H1 (cell line): Measurements from ENCODE around the gene OR8D4. TPM values are rescaled to one million over a fixed set of nuclear protein-coding genes. Genes with fewer than 3 reads are reported as not detected.

Experiments used
- KDM5A ChIP-seq: fragments of 200-600 bp; IDR thresholded peaks from 2 replicates; pipeline ENCODE4 v1.7.1; 2012; ENCODE audit warnings: mild to moderate bottlenecking, low read length, inconsistent platforms, mixed read lengths
- MAX ChIP-seq: IDR thresholded peaks from 2 replicates; pipeline ENCODE4 v1.6.1; 2012; ENCODE audit warnings: inconsistent platforms
- PHF8 ChIP-seq: fragments of 200-600 bp; sonication (generic); conservative IDR thresholded peaks from 2 replicates; pipeline ENCODE4 v1.7.1; 2012; ENCODE audit warnings: low read depth, mild to moderate bottlenecking, inconsistent platforms, low read length, moderate library complexity
- RXRA ChIP-seq: IDR thresholded peaks from 2 replicates; pipeline ENCODE4 v1.6.1; 2011; ENCODE audit warnings: low read depth, mild to moderate bottlenecking, low read length, moderate library complexity; ENCODE audit not compliant: insufficient read depth
- SAP30 ChIP-seq: fragments of 300-600 bp; sonication (generic); IDR thresholded peaks from 2 replicates; pipeline ENCODE4 v1.7.1; 2012; ENCODE audit warnings: low read length, moderate library complexity, mild to moderate bottlenecking, inconsistent platforms; ENCODE audit not compliant: insufficient read depth, insufficient replicate concordance
- SIN3A ChIP-seq, 2 experiments: IDR thresholded peaks in 1 of 2; conservative IDR thresholded peaks in 1 of 2; 2 replicates each; pipeline ENCODE4 v1.6.1; 2011 to 2012; ENCODE audit warnings: low read length in 2 of 2, improper control_type of control experiment in 1 of 2, low read depth in 1 of 2, mild to moderate bottlenecking in 1 of 2
- polyA plus RNA-seq, 7 experiments: library from polyadenylated mRNA; depleted of rRNA in 3 of 7; stranded (reverse) in 5 of 7; unstranded in 2 of 7; fragments of >200 nt in 5 of 7; fragments of 200-250 nt in 2 of 7; gene quantifications; 1 replicate in 5 of 7; 2 replicates in 1 of 7; 4 replicates in 1 of 7; pipeline versions ENCODE4 v1.2.1 to v1.2.3, GENCODE V29; 2011 to 2013; ENCODE audit warnings: missing spikeins in 2 of 7, mixed read lengths in 2 of 7
- total RNA-seq: library from RNA; stranded (reverse); fragmentation: NEBNext Ultra II Directional; extraction: Animal tissue kit (Norgen Biotek cat#: 25700); gene quantifications from 2 replicates; pipeline ENCODE4 v1.2.1, GENCODE V29; 2021

Gene OR8D4
- total and polyA plus RNA-seq, 2 of the 8 experiments (the other 6 are each of a cell fraction or from before 2014, with no cell fraction given), result not detected

GRCh38 chr11:123942413-123942812 is 40.4 kb downstream of the OR8D4 start (continued):
- TF ChIP-seq SIN3A (conservative IDR thresholded peaks at IDR 0.05 in 1 of 2, IDR thresholded peaks at IDR 0.05 in 1 of 2; ENCODE audit: low read depth in 1 of 2, low read length in 2 of 2) (no peak), SAP30 (no peak), MAX (no peak), PHF8 (no peak), RXRA (no peak), KDM5A (no peak)
